GM21526 (cell line): ENCODE results near the gene INF2.

Experiments used
- ATAC-seq: cut with Tn5 transposase; IDR thresholded peaks from one replicate; pipeline ENCODE4 v1.9.1; 2021; ENCODE audit warnings: moderate library complexity; ENCODE audit not compliant: unreplicated experiment, low FRiP score

INF2 gene

GRCh38 chr14:104687601-104688504 lies 1.6 kb upstream of the INF2 start:
- ATAC-seq, result no peak

- no peak for ATAC-seq
Observed at GRCh38 chr14:104688505-104689108, 811 bp upstream of the INF2 start.

- no peak for ATAC-seq
Observed at GRCh38 chr14:104689881-104690711, 678 bp downstream of the INF2 start.

GRCh38 chr14:104690861-104691455 lies 1.5 kb downstream of the INF2 start:
- no peak for ATAC-seq

DNA sequence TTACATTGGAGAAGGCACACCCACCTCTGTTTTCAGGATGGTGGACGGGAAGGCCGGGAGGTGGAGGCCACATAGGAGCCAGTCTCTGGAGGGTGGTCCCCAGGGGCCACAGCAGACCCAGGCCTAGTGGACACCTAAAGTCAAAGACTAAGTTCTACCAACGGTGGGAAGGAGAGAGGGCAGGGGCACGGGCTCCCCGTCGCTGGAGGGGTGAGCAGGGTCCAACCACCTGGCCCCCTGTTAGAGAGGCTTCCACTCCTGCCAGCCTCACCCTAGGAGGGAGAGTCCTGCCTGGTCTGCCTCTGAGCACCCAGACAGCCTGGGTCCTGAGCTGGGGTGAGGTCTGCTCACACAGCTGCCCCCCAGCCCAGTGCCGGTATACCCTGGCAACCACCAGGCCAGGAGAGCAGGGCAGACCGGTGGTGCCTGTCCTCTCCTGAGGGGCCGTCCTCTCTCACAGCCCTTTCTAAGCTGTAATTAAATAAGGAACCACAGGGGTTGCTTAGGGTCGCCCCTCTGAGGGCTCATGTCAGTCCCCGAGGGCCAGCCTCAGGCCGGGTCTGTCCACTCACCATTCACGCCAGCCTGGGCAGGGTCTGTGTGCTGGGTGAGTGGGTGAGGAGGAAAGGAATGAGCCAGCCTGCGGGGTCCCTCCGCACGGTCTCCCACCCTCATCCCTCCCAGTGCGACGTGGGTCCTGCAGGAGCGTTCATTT lies 2.3 kb downstream of the INF2 start:
- ATAC-seq, result no peak

GRCh38 chr14:104692261-104692938 lies 3.0 kb downstream of the INF2 start:
- ATAC-seq, result no peak

GRCh38 chr14:104692939-104693315 lies 3.5 kb downstream of the INF2 start:
- no peak for ATAC-seq

GRCh38 chr14:104693482-104694431 lies 4.3 kb downstream of the INF2 start:
- ATAC-seq, result no peak

DNA sequence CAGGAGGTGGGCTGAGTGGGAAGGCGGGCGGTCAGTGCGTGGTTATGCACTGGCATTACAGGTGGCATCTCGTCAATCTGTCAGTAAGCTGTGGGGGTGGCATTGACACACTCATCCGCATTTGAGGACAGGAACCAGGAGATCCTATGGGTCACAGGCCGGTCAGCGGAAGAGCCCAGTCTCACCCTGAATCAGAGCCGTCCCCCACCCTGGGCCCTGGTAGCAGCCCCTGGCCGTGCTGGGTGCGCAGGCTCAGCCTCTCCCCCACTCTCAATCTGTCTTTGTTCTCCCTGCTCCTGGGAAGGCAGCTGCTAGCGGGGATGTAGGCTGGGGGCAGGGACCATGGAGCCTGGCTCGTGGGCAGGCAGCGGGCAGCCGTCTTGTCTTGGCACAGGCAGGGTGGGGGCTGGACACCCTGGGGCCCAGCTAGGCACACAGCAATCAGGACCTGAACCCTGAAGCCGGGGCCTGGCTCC lies 5.1 kb downstream of the INF2 start:
- ATAC-seq, result no peak

DNA sequence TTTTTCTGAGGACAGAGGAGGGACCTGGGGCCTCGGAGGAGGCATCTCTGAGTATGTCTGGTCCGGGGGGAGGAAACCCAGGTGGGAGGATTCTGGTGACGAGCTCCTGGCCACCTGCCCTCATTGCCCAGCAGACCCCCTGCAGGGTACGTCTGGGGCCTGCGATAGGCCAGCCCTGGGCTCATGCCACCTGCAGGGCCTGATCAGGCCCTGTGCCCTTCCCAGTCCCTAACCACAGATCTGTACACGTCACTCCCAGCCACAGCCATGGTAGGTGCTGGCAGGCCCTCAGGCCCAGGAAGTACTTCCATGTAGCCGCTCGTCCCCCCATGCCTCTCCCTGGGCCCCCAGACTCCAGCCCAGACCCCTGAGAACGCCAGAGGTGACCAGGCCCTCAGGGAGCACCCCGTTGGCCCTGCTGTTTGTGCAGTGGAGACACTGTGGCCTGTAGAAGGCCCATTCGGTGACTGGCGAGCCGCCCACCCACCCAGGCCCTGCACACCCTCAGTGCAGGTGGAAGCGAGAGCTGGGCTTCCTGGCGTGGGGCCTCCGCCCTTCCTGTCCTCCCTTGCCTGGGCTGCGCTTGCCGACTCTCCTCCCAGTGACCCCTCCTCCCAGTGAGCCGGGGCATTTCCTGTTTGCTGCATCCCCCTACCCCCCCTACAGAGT lies 5.7 kb downstream of the INF2 start:
- no peak for ATAC-seq

DNA sequence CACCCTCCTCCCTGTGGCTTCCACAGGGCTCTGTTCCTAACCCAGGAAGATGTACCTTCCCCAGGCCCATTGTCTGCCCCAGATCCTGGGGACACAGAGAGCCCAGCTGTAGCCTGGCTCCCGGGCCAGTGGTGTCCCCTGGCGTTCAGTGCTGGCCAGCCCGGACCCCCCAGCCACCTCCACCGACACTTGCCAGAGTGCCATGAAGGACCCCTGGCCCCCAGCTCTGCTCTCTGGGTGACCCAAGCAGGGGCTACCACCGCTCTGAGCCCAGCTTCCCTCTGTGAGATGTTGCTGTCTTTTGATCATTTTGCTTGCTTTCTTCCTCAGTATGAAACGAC lies 6.2 kb downstream of the INF2 start:
- no peak for ATAC-seq

DNA sequence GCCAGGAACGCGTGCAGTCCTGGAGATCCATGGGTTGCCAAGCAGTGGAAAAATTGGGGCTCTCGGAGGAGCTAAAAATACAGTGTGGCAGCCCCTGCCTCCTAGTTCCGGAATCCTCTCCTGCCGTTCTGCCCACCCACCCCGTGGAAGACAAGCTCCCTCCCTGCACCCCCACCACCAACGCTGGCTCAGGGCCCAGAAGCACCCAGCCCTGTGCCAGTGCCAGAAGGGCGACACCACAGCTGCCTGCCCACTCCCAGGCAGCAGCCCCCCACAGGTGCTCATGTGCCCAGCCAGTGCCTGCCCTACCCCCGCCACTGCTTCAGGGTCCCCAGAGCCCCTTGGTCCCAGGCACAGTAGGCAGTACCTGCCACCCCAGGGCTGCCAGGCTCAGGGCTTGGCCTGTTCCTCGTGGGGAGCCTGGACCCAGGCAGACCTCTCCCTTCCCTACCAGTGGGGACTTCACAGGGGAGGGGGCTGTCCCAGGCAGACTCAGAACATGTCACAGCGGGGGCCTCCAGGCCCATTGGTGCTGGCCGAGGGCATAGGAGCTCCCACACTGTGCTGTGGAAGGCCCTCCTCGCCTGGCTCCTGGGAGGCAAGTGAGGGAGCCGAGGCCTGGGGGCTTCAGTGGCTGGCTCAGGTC lies 7.4 kb downstream of the INF2 start:
- ATAC-seq, result no peak

DNA sequence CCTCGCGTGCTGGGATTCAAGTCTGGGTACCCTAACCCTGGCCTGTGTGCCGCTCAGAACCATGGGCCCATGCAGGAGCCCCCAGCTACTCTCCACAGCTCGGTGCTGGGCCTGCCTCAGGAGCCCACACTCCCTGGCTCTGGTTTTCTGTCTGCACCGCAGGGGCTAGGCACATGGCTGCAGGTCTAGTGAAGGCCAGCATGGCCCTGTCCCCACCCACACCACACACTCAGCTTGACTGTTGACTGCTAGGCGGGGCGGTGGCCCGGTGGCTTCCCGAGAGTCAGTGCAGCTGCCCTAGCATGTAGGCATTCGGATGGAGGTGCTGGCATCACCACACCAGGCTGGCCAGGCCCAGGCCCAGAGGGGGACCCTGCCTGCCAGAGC lies 7.9 kb downstream of the INF2 start:
- ATAC-seq, result no peak

DNA sequence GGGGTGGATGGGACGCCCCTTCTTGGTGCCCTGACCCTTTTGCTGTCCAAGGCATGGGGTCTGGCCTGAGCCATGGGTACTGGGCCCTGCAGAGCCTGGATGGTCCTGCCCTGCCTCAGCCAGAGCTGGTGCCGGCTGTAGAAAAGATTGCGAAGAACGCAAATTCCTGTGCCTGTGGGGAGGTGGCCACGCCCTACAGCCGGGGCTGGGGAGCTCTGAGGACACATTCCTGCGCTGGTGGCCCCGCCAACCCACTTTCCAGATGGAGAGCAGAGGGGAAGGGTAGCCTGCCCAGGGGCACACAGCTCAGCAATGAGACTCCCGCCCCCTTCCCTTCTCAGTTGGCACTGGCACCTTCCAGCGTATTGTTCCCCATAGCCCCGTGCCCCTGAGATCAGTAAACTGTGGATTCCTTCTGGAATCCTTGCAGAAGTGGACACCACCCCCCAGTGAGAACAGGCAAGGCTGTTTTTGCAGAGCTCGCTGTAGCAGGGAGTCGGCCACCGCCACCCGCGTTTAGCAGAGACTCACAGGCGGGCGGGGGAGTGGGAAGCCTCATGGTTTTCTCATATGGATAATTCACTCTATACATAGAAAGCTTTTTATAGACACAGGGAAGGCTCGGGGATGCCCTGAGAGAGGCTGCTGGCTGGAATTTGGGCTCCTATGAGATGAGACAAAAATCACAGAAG lies 8.6 kb downstream of the INF2 start:
- ATAC-seq, result no peak

DNA sequence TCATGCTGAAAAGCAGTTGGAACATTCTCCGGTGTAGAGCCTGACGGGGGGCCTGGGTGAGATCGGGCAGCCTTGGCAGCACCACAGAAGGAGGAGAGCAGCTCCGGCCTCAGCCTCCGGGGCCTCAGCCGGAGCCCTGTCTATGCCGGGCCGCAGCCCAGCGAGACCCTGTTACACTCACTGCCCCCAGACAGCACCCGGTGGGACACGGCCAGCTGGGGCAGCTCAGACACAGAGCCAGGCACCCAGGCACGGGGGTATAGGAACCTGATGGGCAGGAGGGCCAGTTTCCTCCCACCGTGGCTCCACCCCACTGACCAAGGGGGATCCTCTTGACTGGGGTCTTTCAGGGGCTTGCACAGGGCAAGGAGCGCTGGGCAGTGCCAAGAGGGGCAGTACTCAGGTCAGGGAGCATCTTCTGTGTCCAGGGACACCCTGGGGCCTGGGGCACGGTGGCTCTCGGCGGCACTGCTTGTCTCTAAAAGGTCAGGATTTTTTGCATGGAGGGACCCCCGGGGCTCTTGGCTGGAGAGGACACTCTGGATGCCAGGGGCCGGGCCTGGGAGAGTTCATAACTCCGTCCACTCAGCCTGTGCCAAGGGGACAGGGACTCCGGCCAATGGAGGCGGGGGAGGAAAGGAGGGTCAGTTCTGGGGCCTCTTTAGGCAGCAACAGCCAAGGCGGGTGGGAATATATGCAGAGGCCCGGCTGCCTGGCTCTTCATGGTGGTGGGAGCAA lies 9.4 kb downstream of the INF2 start:
- no peak for ATAC-seq

- no peak for ATAC-seq
Observed at GRCh38 chr14:104699426-104699748, 10.0 kb downstream of the INF2 start.
